ENCODE data around the gene ASH1L.

Gene ASH1L

GRCh38 chr1:155324717-155325602 lies 237.6 kb downstream of the ASH1L start:
- peaks cover 50% of the 10 kb centered on the region for H4K20me1 ChIP-seq
- H3K36me3 ChIP-seq: peaks cover 39% of the 10 kb centered on the region
- H3K27me3 ChIP-seq: no peaks in the 10 kb centered on the region
- peak overlapping the region; percentile 94 for H3K4me2 ChIP-seq
- peak overlapping the region; percentile 79 for H3K27ac ChIP-seq
- H3K4me1 ChIP-seq: peaks cover 59% of the 10 kb centered on the region
- H3K9me3 ChIP-seq: no peaks in the 10 kb centered on the region
- H3K9ac ChIP-seq: peak overlapping the region; percentile 78
- no peak for TF ChIP-seq Cebpa-rat (IDR thresholded peaks at IDR 0.05)
- H3K4me3 ChIP-seq: peak overlapping the region; percentile 86

- peaks cover 50% of the 10 kb centered on the region for H4K20me1 ChIP-seq
- no peak for TF ChIP-seq Cebpa-rat (IDR thresholded peaks at IDR 0.05)
- peaks cover 66% of the 10 kb centered on the region for H3K4me1 ChIP-seq
- no peaks in the 10 kb centered on the region for H3K27me3 ChIP-seq
- H3K4me2 ChIP-seq: peak overlapping the region; percentile 94
- H3K36me3 ChIP-seq: peaks cover 42% of the 10 kb centered on the region
- peak overlapping the region; percentile 78 for H3K9ac ChIP-seq
- peak overlapping the region; percentile 79 for H3K27ac ChIP-seq
- H3K4me3 ChIP-seq: peak overlapping the region; percentile 86
- no peaks in the 10 kb centered on the region for H3K9me3 ChIP-seq
These were observed 238.4 kb downstream of the ASH1L start for GRCh38 chr1:155324037-155324716.

- peak overlapping the region; percentile 79 for H3K27ac ChIP-seq
- peaks cover 43% of the 10 kb centered on the region for H3K36me3 ChIP-seq
- H3K9ac ChIP-seq: peak overlapping the region; percentile 78
- peaks cover 71% of the 10 kb centered on the region for H3K4me1 ChIP-seq
- peak overlapping the region; percentile 94 for H3K4me2 ChIP-seq
- no peak for TF ChIP-seq Cebpa-rat (IDR thresholded peaks at IDR 0.05)
- peak overlapping the region; percentile 86 for H3K4me3 ChIP-seq
- no peaks in the 10 kb centered on the region for H3K27me3 ChIP-seq
- H3K9me3 ChIP-seq: no peaks in the 10 kb centered on the region
- H4K20me1 ChIP-seq: peaks cover 52% of the 10 kb centered on the region
These were observed 238.9 kb downstream of the ASH1L start for GRCh38 chr1:155323729-155324036.

- Histone ChIP-seq H3K9ac (peak overlapping the region; percentile 78), H4K20me1 (peaks cover 57% of the 10 kb centered on the region), H3K27ac (0 out of 2 replicates have a peak overlapping the region, but pooled peaks have one; percentile 46), H3K9me3 (no peaks in the 10 kb centered on the region), H3K36me3 (peaks cover 43% of the 10 kb centered on the region), H3K4me1 (peaks cover 77% of the 10 kb centered on the region), H3K4me3 (peak overlapping the region; percentile 86), H3K4me2 (peak overlapping the region; percentile 94), H3K27me3 (no peaks in the 10 kb centered on the region)
- TF ChIP-seq Cebpa-rat (IDR thresholded peaks at IDR 0.05): no peak
These were observed 239.5 kb downstream of the ASH1L start for GRCh38 chr1:155322953-155323728.

GRCh38 chr1:155322571-155322952 lies 240.0 kb downstream of the ASH1L start:
- peak overlapping the region; percentile 94 for H3K4me2 ChIP-seq
- peaks cover 52% of the 10 kb centered on the region for H4K20me1 ChIP-seq
- peaks cover 43% of the 10 kb centered on the region for H3K36me3 ChIP-seq
- peak overlapping the region; percentile 78 for H3K9ac ChIP-seq
- H3K9me3 ChIP-seq: no peaks in the 10 kb centered on the region
- H3K4me1 ChIP-seq: peaks cover 73% of the 10 kb centered on the region
- H3K27me3 ChIP-seq: no peaks in the 10 kb centered on the region
- no peak overlapping the region for H3K27ac ChIP-seq
- peak overlapping the region; percentile 86 for H3K4me3 ChIP-seq
- TF ChIP-seq Cebpa-rat (IDR thresholded peaks at IDR 0.05): no peak

GRCh38 chr1:155321639-155322503 lies 240.7 kb downstream of the ASH1L start:
- no peaks in the 10 kb centered on the region for H3K27me3 ChIP-seq
- H3K9ac ChIP-seq: peak overlapping the region; percentile 78; the same call in 1 of the 2 replicates
- peaks cover 47% of the 10 kb centered on the region for H4K20me1 ChIP-seq
- TF ChIP-seq Cebpa-rat (IDR thresholded peaks at IDR 0.05): no peak
- peaks cover 67% of the 10 kb centered on the region for H3K4me1 ChIP-seq
- H3K9me3 ChIP-seq: no peaks in the 10 kb centered on the region
- H3K4me3 ChIP-seq: peak overlapping the region; percentile 86
- H3K4me2 ChIP-seq: peak overlapping the region; percentile 94
- peaks cover 43% of the 10 kb centered on the region for H3K36me3 ChIP-seq
- H3K27ac ChIP-seq: no peak overlapping the region

GRCh38 chr1:155320661-155321617 lies 241.7 kb downstream of the ASH1L start, which contains the start of gene RUSC1:
Gene RUSC1 (plus strand): TSS chr1:155320894. CDS start chr1:155321774, 880 bp downstream.
- Histone ChIP-seq H3K9ac (peak within 1 kb of the TSS; percentile 78; the same call in 1 of the 2 replicates), H3K4me2 (peak within 1 kb of the TSS; percentile 94), H4K20me1 (peaks cover 38% of the 10 kb centered on the region), H3K9me3 (no peaks in the 10 kb centered on the region), H3K27ac (no peak within 1 kb of the TSS), H3K4me3 (peak within 1 kb of the TSS; percentile 61), H3K27me3 (no peaks in the 10 kb centered on the region), H3K36me3 (peaks cover 47% of the 10 kb centered on the region), H3K4me1 (peaks cover 57% of the 10 kb centered on the region)
- TF ChIP-seq Cebpa-rat (IDR thresholded peaks at IDR 0.05): no peak

- H3K27ac ChIP-seq: no peak overlapping the region
These were observed 242.4 kb downstream of the ASH1L start for GRCh38 chr1:155320252-155320651.

More at GRCh38 chr1:155320252-155320651, 242.4 kb downstream of the ASH1L start:
- Histone ChIP-seq H3K4me2 (peak overlapping the region; percentile 94), H3K27me3 (no peaks in the 10 kb centered on the region), H3K9me3 (no peaks in the 10 kb centered on the region), H3K9ac (peak overlapping the region; percentile 50; the same call in 1 of the 2 replicates), H3K4me3 (peak overlapping the region; percentile 61), H4K20me1 (peaks cover 31% of the 10 kb centered on the region), H3K36me3 (peaks cover 53% of the 10 kb centered on the region), H3K4me1 (peaks cover 50% of the 10 kb centered on the region)
- TF ChIP-seq Cebpa-rat (IDR thresholded peaks at IDR 0.05): no peak

All from BLaER1 (cell line).